Thymus (tissue), 11 donors: ENCODE data around the gene ARHGAP15. TPM values are rescaled to one million over a fixed set of nuclear protein-coding genes. Genes with fewer than 3 reads are reported as not detected.

ENCODE experiments used
- DNase-seq, 9 donors: peaks; one replicate each; pipeline ENCODE4 v3.0.0-alpha.2; 2013; ENCODE audit warnings: low spot score in 9 of 9, low read depth in 6 of 9, missing footprints in 1 of 9
- H3K27ac ChIP-seq, 2 donors: one replicate each; pipeline ENCODE4 v1.5.1; 2013; ENCODE audit warnings: control low read depth in 1 of 2, low read depth in 1 of 2, low read length in 1 of 2, mild to moderate bottlenecking in 1 of 2, moderate library complexity in 1 of 2
- H3K27me3 ChIP-seq, 2 donors: one replicate each; pipeline ENCODE4 v1.5.1; 2013; ENCODE audit warnings: low read length in 1 of 2; ENCODE audit not compliant: control insufficient read depth in 2 of 2, insufficient read depth in 1 of 2
- H3K36me3 ChIP-seq, 2 donors: one replicate each; pipeline ENCODE4 v1.5.1; 2013; ENCODE audit warnings: low read length in 1 of 2, mild to moderate bottlenecking in 1 of 2, moderate library complexity in 1 of 2; ENCODE audit not compliant: control insufficient read depth in 2 of 2, insufficient read depth in 2 of 2
- H3K4me1 ChIP-seq, 2 donors: one replicate each; pipeline ENCODE4 v1.5.1; 2013; ENCODE audit warnings: low read length in 2 of 2; ENCODE audit not compliant: control insufficient read depth in 2 of 2, insufficient read depth in 2 of 2
- H3K4me3 ChIP-seq, 2 donors: one replicate each; pipeline ENCODE4 v1.5.1; 2013; ENCODE audit warnings: low read length in 2 of 2, control low read depth in 1 of 2, mild to moderate bottlenecking in 1 of 2
- H3K9me3 ChIP-seq, 2 donors: one replicate each; pipeline ENCODE4 v1.5.1; 2013; ENCODE audit warnings: low read length in 1 of 2, mild to moderate bottlenecking in 1 of 2; ENCODE audit not compliant: control insufficient read depth in 2 of 2, insufficient read depth in 1 of 2
- WGBS: extraction: QIAGEN DNeasy Blood & Tissue Kit; methylation state at CpG from one replicate; pipeline ENCODE4 v1.1.7; 2013; 5-methylcytosine and 5-hydroxymethylcytosine counted together
- polyA plus RNA-seq: library from polyadenylated mRNA; stranded (reverse); fragments of 200-250 nt; gene quantifications from one replicate; pipeline ENCODE4 v1.2.3, GENCODE V29; 2013
- total RNA-seq: library from RNA; stranded (reverse); fragments of 120-200 nt; gene quantifications from one replicate; pipeline ENCODE4 v1.2.4, GENCODE V29; 2013
- donor health status: healthy.

The ARHGAP15 gene
- total and polyA plus RNA-seq, 2 donors, result 55.8 to 182 TPM

DNA sequence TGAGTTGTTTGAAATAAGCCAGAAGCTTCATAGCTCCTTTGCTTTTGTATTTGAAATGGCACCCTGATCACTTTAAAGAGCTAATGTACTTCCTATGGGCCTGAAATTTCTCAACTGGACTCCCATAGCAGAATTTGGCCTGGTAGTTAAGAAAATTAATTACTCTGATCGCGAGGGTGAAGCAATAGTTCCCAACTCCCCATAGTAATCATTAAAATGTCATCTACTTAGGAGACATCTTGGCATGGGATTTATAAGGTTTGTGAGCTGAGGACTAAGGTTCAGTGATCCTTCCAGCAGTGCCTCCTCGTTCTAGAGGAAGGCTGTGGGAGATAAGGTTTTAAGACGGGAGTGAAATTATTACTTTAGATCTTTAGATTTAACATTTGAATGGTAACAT is 581.0 kb downstream of the ARHGAP15 start:
- no peak overlapping the region for H3K4me3 ChIP-seq
- DNase-seq, result no peak
- no peak overlapping the region for H3K27ac ChIP-seq
- H3K4me1 ChIP-seq, result no peaks in the 10 kb centered on the region
- H3K27me3 ChIP-seq, result no peaks in the 10 kb centered on the region
- H3K9me3 ChIP-seq, result peaks cover 0 to 2% of the 10 kb centered on the region in 2 donors
- H3K36me3 ChIP-seq, result peaks cover 15 to 34% of the 10 kb centered on the region in 2 donors
- 98% methylated on average over 4 of the region's 4 CpGs for WGBS

DNA sequence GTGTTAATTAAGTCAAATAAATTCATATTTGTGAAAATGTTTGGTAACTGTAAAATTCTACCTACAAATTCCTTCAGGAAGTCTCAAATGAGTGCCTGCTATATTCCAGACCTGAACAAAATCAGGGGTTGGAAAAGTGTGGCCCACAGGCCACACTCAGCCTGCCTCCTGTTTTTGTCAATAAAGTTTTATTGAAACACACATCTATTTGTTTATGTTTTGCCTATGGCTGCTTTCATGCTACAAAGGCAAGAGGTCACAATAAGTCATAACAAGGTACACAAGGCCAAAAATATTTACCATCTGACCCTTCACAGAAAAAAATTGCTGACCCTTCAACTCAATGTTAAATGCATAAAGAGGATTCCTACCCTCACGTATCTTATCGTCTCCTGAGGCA is 581.7 kb downstream of the ARHGAP15 start:
- no peak for DNase-seq
- over 99% methylated on average over 2 of the region's 2 CpGs for WGBS
- Histone ChIP-seq H3K9me3 (peaks cover 0 to 2% of the 10 kb centered on the region in 2 donors), H3K27ac (no peak overlapping the region), H3K36me3 (peaks cover 15 to 29% of the 10 kb centered on the region in 2 donors), H3K4me3 (no peak overlapping the region), H3K27me3 (no peaks in the 10 kb centered on the region), H3K4me1 (no peaks in the 10 kb centered on the region)

DNA sequence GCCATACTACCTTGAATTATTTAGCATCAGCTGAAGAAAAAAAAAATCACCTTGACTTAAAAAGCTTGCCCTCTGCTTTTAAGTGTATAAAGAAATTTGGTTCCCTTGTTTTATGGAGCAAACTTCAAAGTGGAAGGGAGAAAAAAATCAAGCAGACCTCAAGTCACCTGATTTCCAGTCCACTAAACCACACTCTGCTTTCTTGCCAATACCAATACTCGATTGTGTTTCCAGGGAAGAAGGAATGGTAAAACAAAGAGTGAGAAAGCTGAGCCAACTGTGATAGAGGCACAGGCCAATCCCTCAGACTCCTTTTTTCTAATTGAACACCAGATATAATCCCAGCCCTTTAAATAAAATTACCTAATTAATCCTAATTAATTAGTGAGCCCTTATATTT is 587.3 kb downstream of the ARHGAP15 start:
- DNase-seq, result no peak
- H3K27me3 ChIP-seq, result no peaks in the 10 kb centered on the region
- WGBS, result 27% methylated on average over 1 of the region's 1 CpG
- H3K9me3 ChIP-seq, result peaks cover 0 to 2% of the 10 kb centered on the region in 2 donors
- H3K4me1 ChIP-seq, result no peaks in the 10 kb centered on the region
- H3K36me3 ChIP-seq, result peaks cover 13 to 14% of the 10 kb centered on the region in 2 donors
- H3K27ac ChIP-seq, result no peak overlapping the region
- H3K4me3 ChIP-seq, result no peak overlapping the region

DNA sequence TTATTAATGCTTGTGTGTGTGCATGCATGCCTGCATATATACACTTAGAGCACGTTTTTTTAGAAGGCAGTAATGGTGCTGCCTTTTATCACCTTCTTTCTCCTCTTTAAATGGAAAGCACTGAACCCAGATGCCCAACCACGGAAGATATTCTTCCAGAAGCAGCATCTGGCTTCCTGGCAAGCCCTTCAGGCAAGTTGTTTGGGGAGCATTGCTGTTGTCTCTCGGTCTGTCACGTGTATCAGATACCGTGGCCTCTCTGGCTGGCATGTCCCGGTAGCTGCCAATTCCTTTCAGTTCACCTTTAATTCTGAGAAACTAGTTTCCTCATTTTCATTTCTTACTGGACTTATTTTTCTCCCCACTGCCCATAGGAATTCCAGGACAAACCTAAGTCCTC is 587.8 kb downstream of the ARHGAP15 start:
- 90% methylated on average over 6 of the region's 6 CpGs for WGBS
- no peak overlapping the region for H3K4me3 ChIP-seq
- no peaks in the 10 kb centered on the region for H3K4me1 ChIP-seq
- H3K27me3 ChIP-seq, result no peaks in the 10 kb centered on the region
- DNase-seq, result no peak
- H3K9me3 ChIP-seq, result peaks cover 0 to 2% of the 10 kb centered on the region in 2 donors
- H3K27ac ChIP-seq, result no peak overlapping the region
- H3K36me3 ChIP-seq, result peaks cover 9 to 11% of the 10 kb centered on the region in 2 donors

DNA sequence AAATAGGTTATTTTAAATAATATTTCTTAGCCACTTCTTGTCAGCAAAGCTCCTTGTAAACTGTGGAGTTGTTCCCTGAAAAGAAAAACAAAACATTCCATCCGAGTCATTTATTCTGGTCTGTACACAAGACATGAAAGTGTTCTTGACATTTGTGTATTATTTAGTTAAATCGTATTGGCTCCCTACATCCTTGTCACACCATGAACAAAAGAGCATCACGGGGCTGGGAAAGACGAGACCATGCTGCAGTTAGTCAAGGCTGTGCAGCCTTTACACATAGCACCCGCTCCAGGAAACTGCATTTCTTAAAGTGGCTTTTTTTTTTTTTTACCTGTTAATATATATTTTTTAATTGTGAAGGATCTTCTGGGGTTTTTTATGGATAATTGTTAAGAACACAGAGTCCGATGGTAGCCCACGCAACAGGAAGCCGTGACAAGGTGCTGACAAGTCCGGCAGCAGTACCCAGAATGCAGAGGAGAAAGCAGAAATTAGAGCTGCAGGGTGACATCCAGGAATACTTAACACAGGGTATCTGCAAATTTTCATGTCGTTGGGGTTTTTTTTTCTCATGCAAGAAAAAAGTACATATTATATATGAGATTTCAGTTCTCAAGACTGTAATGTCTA is 588.4 kb downstream of the ARHGAP15 start:
- peaks cover 7 to 9% of the 10 kb centered on the region in 2 donors for H3K36me3 ChIP-seq
- H3K27me3 ChIP-seq, result no peaks in the 10 kb centered on the region
- H3K27ac ChIP-seq, result no peak overlapping the region
- WGBS, result 87% methylated on average over 10 of the region's 10 CpGs
- H3K4me3 ChIP-seq, result no peak overlapping the region
- H3K4me1 ChIP-seq, result no peaks in the 10 kb centered on the region
- no peak for DNase-seq
- peaks cover 0 to 2% of the 10 kb centered on the region in 2 donors for H3K9me3 ChIP-seq

GRCh38 chr2:143718745-143719144 is 589.5 kb downstream of the ARHGAP15 start:
- WGBS, result 100% methylated on average over 2 of the region's 2 CpGs
- Histone ChIP-seq H3K4me1 (no peaks in the 10 kb centered on the region), H3K27me3 (no peaks in the 10 kb centered on the region), H3K4me3 (no peak overlapping the region), H3K9me3 (peaks cover 0 to 2% of the 10 kb centered on the region in 2 donors), H3K36me3 (peaks cover 9% of the 10 kb centered on the region in 2 donors), H3K27ac (no peak overlapping the region)
- DNase-seq, result no peak

GRCh38 chr2:143719406-143719805 is 590.2 kb downstream of the ARHGAP15 start:
- H3K27ac ChIP-seq, result no peak overlapping the region
- WGBS, result 98% methylated on average over 2 of the region's 2 CpGs
- H3K9me3 ChIP-seq, result no peaks in the 10 kb centered on the region
- H3K27me3 ChIP-seq, result no peaks in the 10 kb centered on the region
- H3K4me3 ChIP-seq, result no peak overlapping the region
- no peaks in the 10 kb centered on the region for H3K4me1 ChIP-seq
- H3K36me3 ChIP-seq, result peaks cover 9 to 13% of the 10 kb centered on the region in 2 donors
- no peak for DNase-seq

- WGBS, result 97% methylated on average over 17 of the region's 17 CpGs
- H3K4me1 ChIP-seq, result no peaks in the 10 kb centered on the region
- H3K4me3 ChIP-seq, result no peak overlapping the region
- H3K27ac ChIP-seq, result no peak overlapping the region
- H3K36me3 ChIP-seq, result peaks cover 9 to 13% of the 10 kb centered on the region in 2 donors
- H3K9me3 ChIP-seq, result no peaks in the 10 kb centered on the region
- DNase-seq, result no peak
- H3K27me3 ChIP-seq, result no peaks in the 10 kb centered on the region
These were observed 591.0 kb downstream of the ARHGAP15 start for GRCh38 chr2:143720095-143720664.

- peaks cover 6 to 13% of the 10 kb centered on the region in 2 donors for H3K36me3 ChIP-seq
- 98% methylated on average over 2 of the region's 2 CpGs for WGBS
- DNase-seq, result no peak
- H3K4me1 ChIP-seq, result no peaks in the 10 kb centered on the region
- H3K9me3 ChIP-seq, result no peaks in the 10 kb centered on the region
- H3K27me3 ChIP-seq, result no peaks in the 10 kb centered on the region
- no peak overlapping the region for H3K27ac ChIP-seq
- H3K4me3 ChIP-seq, result no peak overlapping the region
These were observed 596.2 kb downstream of the ARHGAP15 start for GRCh38 chr2:143725400-143725799.
